ENCODE results near the gene TWF2.

TWF2 gene

GRCh38 chr3:52248816-52249547, 10.0 kb upstream of the TWF2 start:
- Histone ChIP-seq H3K4me3 (ENCODE audit: severe bottlenecking) (no peak overlapping the region), H3K27ac (ENCODE audit: poor library complexity, severe bottlenecking) (no peak overlapping the region), H3K4me1 (ENCODE audit: insufficient read depth, poor library complexity, severe bottlenecking) (peaks cover 11% of the 10 kb centered on the region), H3K9me3 (ENCODE audit: severe bottlenecking) (no peaks in the 10 kb centered on the region), H3K27me3 (ENCODE audit: insufficient read depth, poor library complexity, severe bottlenecking) (no peaks in the 10 kb centered on the region), H3K36me3 (ENCODE audit: low read depth) (peaks cover 25% of the 10 kb centered on the region)
- no peak for TF ChIP-seq CTCF (IDR thresholded peaks at IDR 0.05; ENCODE audit: poor library complexity, severe bottlenecking)
- ATAC-seq (ENCODE audit: low read depth): no peak
- DNase-seq (ENCODE audit: low spot score): peak; percentile 54

GRCh38 chr3:52248165-52248541, 9.2 kb upstream of the TWF2 start:
- Histone ChIP-seq H3K27me3 (ENCODE audit: insufficient read depth, poor library complexity, severe bottlenecking) (no peaks in the 10 kb centered on the region), H3K9me3 (ENCODE audit: severe bottlenecking) (no peaks in the 10 kb centered on the region), H3K36me3 (ENCODE audit: low read depth) (peaks cover 18% of the 10 kb centered on the region), H3K4me3 (ENCODE audit: severe bottlenecking) (no peak overlapping the region), H3K27ac (ENCODE audit: poor library complexity, severe bottlenecking) (no peak overlapping the region), H3K4me1 (ENCODE audit: insufficient read depth, poor library complexity, severe bottlenecking) (peaks cover 12% of the 10 kb centered on the region)
- ATAC-seq (ENCODE audit: low read depth) (no peak), DNase-seq (ENCODE audit: low spot score) (peak; percentile 56)
- no peak for TF ChIP-seq CTCF (IDR thresholded peaks at IDR 0.05; ENCODE audit: poor library complexity, severe bottlenecking)

GRCh38 chr3:52247409-52248164, 8.6 kb upstream of the TWF2 start:
- peaks cover 12% of the 10 kb centered on the region for H3K4me1 ChIP-seq (ENCODE audit: insufficient read depth, poor library complexity, severe bottlenecking)
- H3K27ac ChIP-seq (ENCODE audit: poor library complexity, severe bottlenecking): no peak overlapping the region
- TF ChIP-seq CTCF (IDR thresholded peaks at IDR 0.05; ENCODE audit: poor library complexity, severe bottlenecking): no peak
- peaks cover 12% of the 10 kb centered on the region for H3K36me3 ChIP-seq (ENCODE audit: low read depth)
- H3K9me3 ChIP-seq (ENCODE audit: severe bottlenecking): no peaks in the 10 kb centered on the region
- H3K27me3 ChIP-seq (ENCODE audit: insufficient read depth, poor library complexity, severe bottlenecking): no peaks in the 10 kb centered on the region
- DNase-seq (ENCODE audit: low spot score) (no peak), ATAC-seq (ENCODE audit: low read depth) (no peak)
- H3K4me3 ChIP-seq (ENCODE audit: severe bottlenecking): no peak overlapping the region

- peaks cover 12% of the 10 kb centered on the region for H3K4me1 ChIP-seq (ENCODE audit: insufficient read depth, poor library complexity, severe bottlenecking)
- TF ChIP-seq CTCF (IDR thresholded peaks at IDR 0.05; ENCODE audit: poor library complexity, severe bottlenecking): no peak
- no peak overlapping the region for H3K4me3 ChIP-seq (ENCODE audit: severe bottlenecking)
- DNase-seq (ENCODE audit: low spot score) (no peak), ATAC-seq (ENCODE audit: low read depth) (no peak)
- H3K27ac ChIP-seq (ENCODE audit: poor library complexity, severe bottlenecking): peak overlapping the region; percentile 52
- no peaks in the 10 kb centered on the region for H3K9me3 ChIP-seq (ENCODE audit: severe bottlenecking)
- no peaks in the 10 kb centered on the region for H3K27me3 ChIP-seq (ENCODE audit: insufficient read depth, poor library complexity, severe bottlenecking)
- peaks cover 5% of the 10 kb centered on the region for H3K36me3 ChIP-seq (ENCODE audit: low read depth)
Measured at GRCh38 chr3:52246728-52247408, 7.9 kb upstream of the TWF2 start.
